WI38 (cell line): ENCODE data around the gene MARCHF10.

ENCODE experiments used
- H3K4me3 ChIP-seq: 2 replicates; pipeline ENCODE4 v1.5.1; 2011; ENCODE audit warnings: low read depth, mild to moderate bottlenecking, control low read depth, low read length
- TF ChIP-seq, protein P1 (sequence below): IDR thresholded peaks from 2 replicates; pipeline ENCODE4 v1.5.1; 2012; ENCODE audit warnings: low read depth, mild to moderate bottlenecking, control low read depth, low read length

MARCHF10 gene

DNA sequence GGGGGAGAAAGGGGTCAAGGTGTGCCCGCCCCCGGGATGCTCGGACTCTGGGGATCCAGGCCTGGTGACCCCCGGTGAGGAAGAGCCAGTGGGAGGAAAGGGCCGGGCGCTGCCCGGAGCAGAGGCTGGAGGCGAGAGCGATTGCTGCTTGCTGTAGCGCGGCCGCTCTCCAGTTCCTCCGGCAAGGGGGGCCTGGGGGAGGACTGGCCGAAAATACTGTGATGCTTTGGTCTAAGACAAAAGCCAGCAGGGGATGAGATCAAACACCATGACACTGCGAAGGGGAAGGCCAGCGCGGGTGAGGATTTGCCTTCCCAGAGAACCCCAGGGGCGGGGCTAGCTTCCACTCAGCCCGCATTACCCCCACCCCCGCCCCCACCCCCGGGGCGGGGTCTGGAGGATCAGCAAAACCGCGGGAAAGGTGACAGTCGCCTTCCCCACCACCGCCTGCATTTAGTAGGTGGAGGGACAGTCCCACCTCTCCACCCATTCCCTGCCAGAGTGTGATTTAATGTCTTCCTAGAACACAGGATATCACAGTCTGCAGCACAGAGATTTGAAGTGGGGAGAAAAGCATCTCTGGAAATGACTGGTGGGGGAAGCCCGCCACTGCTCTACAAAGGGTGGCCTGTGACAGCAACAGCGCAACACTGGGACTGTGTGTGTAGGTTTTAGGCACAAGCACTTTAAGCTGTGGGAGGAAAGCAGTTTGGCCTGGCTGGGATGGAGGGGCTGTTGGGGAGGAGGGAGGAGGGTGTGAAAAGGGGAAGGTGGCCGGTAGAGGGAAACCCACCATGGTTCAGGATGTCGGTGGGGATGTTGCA, 154.9 kb downstream of the MARCHF10 start:
- H3K4me3 ChIP-seq, result peak overlapping the region; percentile 48
- TF ChIP-seq, protein P1, sequence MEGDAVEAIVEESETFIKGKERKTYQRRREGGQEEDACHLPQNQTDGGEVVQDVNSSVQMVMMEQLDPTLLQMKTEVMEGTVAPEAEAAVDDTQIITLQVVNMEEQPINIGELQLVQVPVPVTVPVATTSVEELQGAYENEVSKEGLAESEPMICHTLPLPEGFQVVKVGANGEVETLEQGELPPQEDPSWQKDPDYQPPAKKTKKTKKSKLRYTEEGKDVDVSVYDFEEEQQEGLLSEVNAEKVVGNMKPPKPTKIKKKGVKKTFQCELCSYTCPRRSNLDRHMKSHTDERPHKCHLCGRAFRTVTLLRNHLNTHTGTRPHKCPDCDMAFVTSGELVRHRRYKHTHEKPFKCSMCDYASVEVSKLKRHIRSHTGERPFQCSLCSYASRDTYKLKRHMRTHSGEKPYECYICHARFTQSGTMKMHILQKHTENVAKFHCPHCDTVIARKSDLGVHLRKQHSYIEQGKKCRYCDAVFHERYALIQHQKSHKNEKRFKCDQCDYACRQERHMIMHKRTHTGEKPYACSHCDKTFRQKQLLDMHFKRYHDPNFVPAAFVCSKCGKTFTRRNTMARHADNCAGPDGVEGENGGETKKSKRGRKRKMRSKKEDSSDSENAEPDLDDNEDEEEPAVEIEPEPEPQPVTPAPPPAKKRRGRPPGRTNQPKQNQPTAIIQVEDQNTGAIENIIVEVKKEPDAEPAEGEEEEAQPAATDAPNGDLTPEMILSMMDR, result no peak

DNA sequence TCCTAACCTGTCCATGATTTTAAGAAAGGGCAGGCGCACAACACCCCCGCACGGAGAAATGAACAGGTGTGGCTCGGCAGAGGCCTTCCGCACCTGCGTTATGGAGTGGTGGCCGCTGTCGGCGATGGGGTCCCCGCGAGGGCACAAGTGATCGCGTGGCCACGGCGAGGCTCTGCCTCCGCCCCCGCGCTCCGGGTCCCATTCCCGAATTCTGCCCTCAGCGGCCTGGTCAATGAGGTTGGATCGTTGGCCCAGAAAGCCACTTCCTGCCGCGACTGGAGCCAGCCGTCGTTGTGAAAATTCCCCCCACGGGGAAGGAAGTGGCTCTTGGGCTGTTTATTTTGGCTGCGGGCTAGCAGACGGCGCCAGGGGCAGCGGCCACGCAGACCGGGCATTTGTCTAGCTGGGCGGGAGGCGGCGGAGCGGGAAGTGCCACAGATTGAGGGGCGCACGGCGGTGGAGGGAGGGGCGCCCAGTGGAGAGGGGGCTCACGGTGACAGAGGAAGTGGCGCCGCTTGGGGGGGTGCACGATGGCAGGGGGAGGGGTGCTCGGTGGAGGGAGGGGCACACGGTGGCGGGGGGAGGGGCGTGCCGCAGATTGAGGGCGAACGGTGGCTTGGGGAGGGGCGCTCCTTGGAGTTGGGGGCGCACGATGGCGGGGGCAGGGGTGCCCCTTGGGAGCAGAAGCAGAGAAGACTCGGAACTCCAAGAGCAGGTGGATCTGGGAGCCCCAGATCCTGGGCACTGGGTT, 155.7 kb downstream of the MARCHF10 start:
- H3K4me3 ChIP-seq, result peak overlapping the region; percentile 48
- TF ChIP-seq, protein P1, result no peak
